Posterior vena cava (tissue), 2 donors: ENCODE data around the gene RASSF8. TPM values are rescaled to one million over a fixed set of nuclear protein-coding genes. Genes with fewer than 3 reads are reported as not detected.
A peak's percentile ranks its signal among the peaks of the same experiment; 100 is the strongest.

Source experiments
- DNase-seq: peaks from one replicate; pipeline ENCODE4 v3.0.0-alpha.2; 2020; ENCODE audit warnings: low spot score
- intact Hi-C, 2 donors: fragments of 100-400 bp; cut with DNase I; formaldehyde crosslinking; loops; one replicate each; pipeline versions ENCODE4 v1.14.1 to v1.14.2; 2022 to 2023
- long read RNA-seq, 2 donors: library from polyadenylated mRNA; unstranded; transcript quantifications; one replicate each; pipeline ENCODE4 v2.0.0, GENCODE V29; 2020 to 2021
- total RNA-seq, 2 donors: library from RNA; stranded (reverse); fragmentation: NEBNext Ultra II Directional; extraction: Animal tissue kit (Norgen Biotek cat#: 25700); gene quantifications; one replicate each; pipeline ENCODE4 v1.2.1, GENCODE V29; 2021
- donor health status: DM: yes; HTN: yes; CAD: no.
- donor health status: DM: yes; HTN: yes; CAD: no.

The RASSF8 gene, protein sequence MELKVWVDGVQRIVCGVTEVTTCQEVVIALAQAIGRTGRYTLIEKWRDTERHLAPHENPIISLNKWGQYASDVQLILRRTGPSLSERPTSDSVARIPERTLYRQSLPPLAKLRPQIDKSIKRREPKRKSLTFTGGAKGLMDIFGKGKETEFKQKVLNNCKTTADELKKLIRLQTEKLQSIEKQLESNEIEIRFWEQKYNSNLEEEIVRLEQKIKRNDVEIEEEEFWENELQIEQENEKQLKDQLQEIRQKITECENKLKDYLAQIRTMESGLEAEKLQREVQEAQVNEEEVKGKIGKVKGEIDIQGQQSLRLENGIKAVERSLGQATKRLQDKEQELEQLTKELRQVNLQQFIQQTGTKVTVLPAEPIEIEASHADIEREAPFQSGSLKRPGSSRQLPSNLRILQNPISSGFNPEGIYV
- total RNA-seq, result 100 to 1,000 TPM in 1 of 2 donors, 10 to 100 TPM in 1; 74.5 to 113 TPM
- long read RNA-seq, donor 1, partial matches to known transcripts, result 2 of 13 reads
- long read RNA-seq, donor 1, other reads (novel, unspliced or antisense), result 10 of 13 reads
- long read RNA-seq, donor 2, partial matches to known transcripts, result 0 of 3 reads
- long read RNA-seq, donor 2, other reads (novel, unspliced or antisense), result 3 of 3 reads

DNA sequence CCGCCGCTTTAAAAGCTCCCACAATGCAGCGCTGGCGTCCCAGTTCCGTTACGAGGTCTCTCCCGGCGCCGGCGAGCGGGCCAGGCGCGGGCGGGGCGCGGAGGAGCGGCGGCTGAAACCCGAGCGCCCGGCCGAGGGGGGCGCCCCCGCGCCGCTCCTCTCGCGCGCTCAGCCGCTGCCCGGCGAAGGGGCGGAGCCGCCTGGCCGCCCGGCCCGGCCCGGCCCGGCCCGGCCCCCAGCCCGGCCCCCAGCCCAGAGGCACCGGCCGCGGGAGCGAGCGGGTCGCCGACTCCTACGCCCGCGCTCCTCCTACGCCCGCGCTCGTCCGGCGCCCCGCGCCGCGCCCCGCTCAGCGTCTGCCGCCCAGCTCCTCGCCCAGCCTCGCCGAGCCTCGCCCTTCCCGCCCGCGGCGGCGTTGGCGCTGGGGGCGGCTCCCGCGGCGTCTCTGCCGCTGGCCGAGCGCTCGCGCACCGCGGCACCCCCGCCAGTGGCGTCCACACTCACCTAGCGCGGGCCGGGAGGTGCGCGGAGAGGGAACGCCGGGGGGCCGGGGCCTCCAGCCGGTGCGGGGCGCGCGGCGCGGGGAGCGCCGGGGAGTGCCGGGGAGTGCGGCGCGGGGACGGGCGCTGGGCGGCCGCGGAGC is at the start of gene RASSF8:
RASSF8 (plus strand) TSS at position 255 of the 643 bp plus-strand sequence. CDS start 96,662 bp downstream, outside the sequence.
- intact Hi-C loops, result no loop called here
- DNase-seq, result peak; percentile 89

DNA sequence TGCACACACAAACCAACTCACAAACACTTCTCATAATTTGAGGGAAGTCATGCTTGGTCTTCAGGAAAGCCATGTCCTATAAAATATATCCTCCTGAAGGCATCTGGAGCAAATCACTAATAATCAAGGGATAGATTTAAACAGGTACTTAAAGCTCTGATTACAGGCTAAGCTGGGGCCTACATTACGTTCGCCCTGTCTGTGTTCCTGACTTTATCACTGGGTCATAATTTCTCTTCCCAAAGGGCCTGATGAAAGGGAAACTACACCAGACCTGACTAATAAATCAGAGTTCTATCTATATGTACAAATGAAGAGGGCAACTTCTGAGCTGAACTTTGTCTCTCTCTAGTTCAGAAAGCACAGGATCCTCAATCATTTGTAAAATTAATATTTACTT is 43.9 kb upstream of the RASSF8 start:
- intact Hi-C loops, result no loop called here
- no peak for DNase-seq

DNA sequence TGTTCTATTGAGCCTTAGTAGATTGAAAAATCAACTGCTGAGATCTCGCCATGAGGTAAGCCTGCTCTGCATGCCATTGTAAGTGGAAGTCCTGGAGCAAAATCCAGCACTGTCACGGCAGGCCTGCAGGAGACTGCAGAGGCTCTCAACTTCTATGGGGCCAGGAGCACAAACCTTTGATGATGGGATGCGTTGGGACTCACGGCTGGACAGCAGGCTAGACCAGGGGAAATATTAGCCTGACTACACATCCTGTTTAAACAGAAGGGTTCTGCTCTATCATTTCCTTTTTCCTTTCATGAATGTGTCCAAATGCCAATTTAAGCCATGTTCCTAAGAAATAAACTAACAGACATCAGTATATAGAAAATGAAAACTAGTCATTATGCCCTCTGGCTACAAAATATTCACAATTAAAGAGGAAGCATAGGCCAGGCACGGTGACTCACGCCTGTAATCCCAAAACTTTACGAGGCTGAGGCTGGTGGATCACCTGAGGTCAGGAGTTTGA is 33.9 kb upstream of the RASSF8 start:
- DNase-seq, result no peak
- intact Hi-C loops, result no loop called here

DNA sequence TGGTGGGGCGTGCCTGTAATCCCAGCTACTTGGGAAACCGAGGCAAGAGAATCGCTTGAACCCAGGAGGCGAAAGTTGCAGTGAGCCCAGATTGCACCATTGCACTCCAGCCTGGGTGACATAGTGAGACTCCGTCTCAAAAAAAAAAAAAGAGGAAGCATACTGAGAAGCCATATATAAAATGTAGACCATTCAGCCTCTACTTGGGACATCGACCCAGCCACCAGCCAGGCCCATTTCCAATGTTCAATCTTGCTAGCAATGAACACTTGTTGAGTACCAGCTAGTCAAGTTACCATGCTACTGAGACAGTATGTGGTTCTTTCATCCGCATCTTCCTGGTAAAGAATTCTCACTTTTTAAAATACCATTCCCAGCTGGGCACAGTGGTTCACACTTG is 33.4 kb upstream of the RASSF8 start:
- intact Hi-C loops, result no loop called here
- DNase-seq, result no peak

DNA sequence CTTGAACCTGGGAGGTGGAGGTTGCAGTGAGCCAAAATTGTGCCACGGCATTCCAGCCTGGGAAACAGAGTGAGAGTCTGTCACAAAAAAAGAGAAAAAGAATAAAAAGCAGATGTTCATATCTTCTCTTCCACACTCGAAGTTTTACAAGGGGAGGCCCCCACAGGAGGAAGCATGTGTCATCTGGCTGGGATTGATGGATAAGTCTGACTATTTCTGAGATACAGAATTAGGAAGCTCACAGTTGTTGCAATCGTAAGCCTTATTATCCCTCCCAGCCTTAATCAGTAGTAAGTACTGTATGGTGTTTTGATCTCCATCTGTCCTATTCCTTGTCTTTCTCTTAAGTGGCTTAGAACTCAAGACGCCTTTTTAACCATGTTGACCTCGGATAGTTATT is 31.9 kb upstream of the RASSF8 start:
- intact Hi-C loops, result no loop called here
- DNase-seq, result no peak

GRCh38 chr12:25929142-25929541 is 29.3 kb upstream of the RASSF8 start:
- intact Hi-C loops, result no loop called here
- DNase-seq, result no peak

DNA sequence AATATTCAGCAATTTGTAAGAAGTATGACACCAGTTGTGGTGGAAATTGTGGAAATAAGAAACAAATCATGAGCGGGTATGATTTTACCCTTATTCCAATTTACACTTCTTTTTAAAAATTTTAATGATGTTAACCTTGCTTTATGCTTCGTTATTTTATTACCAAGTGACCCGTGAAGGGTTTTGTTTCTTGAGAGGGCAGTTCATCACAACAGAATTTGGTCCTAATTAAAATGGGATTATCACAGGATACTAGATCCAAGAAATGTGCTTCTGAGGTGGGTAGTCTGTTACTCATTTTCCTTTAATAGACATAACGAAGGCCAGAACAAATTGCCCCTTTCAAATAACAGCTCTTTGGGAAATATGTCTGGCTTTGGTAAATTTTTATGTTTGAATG is 25.5 kb upstream of the RASSF8 start:
- DNase-seq, result no peak
- intact Hi-C loops, result no loop called here

DNA sequence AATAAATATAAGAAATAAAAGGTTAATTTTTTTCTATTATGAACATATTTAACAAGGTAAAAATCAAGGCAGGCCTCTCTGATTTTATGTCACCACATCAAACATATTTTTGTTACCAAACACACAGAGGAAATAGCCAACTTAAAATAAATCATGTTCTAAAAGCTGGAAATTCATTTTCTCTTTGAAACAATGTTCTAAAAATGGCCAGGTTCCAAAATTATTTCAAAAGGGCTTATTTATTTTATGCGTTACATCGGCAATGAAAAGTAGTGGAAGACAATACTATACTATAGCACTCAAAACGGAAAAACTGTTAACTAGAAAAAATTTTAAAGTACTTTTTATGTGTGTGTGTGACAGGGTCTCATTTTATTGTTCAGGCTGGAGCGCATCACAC is 24.0 kb upstream of the RASSF8 start:
- intact Hi-C loops, result no loop called here
- no peak for DNase-seq

- intact Hi-C loops, result no loop called here
- no peak for DNase-seq
Observed at GRCh38 chr12:25935355-25936144, 22.9 kb upstream of the RASSF8 start.

DNA sequence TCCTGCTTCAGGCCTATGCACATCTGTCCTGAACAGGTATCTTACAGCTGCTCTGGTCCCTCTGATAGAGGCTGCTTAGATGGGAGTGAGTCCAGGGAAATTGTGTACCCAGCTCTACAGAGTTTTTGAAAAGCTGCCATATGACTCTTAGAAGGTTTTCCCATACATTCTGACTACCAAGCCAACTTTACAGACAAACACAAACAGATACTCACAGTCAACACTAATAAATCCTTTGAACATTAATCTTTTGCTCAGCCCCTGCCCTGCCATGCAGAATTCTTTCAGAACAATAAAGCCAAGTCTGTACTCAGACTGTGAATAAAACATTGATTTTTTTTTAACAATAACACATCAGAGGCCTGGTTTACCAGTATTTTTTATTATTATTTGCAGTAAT is 21.4 kb upstream of the RASSF8 start:
- intact Hi-C loops, result no loop called here
- no peak for DNase-seq

GRCh38 chr12:25938581-25938980 is 19.9 kb upstream of the RASSF8 start:
- intact Hi-C loops, result no loop called here
- no peak for DNase-seq

DNA sequence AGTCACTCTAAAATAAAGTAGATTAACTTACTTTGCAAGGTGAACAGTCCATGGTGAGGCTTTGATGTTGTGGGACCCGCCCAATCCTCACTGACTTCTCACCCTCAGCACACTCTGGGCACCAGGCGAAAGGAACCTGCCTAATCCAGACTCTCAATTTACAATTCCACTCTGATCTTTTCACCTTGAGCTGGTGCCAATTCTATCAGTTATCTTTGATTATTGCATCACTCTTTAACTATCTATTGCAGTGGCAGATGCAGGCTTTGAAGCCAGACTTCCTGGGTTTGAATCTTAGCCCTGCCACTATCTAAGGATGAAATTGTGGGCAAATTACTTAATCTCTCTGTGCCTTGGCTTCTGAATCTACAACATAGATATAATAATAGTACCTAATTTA is 18.9 kb upstream of the RASSF8 start:
- intact Hi-C loops, result no loop called here
- no peak for DNase-seq

DNA sequence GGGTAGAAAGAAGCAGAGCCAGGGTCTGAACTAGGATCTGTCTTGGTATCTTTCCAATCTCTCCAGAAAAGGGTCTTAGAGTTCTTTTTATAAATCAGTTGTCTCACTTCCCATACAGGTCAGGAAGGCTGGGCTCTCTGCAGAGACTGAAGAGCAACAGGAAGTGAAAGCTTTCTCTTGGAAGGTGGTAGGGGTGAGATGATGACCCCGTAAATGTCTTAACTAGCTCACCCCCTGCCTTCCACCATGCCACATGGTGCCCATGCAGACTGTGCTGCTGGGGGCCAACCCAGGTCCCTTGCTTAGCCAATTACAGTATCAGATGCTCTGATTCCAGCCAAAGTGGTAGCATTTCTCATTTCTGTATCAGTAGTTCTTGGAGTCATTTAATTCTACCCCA is 17.6 kb upstream of the RASSF8 start:
- DNase-seq, result no peak
- intact Hi-C loops, result no loop called here

DNA sequence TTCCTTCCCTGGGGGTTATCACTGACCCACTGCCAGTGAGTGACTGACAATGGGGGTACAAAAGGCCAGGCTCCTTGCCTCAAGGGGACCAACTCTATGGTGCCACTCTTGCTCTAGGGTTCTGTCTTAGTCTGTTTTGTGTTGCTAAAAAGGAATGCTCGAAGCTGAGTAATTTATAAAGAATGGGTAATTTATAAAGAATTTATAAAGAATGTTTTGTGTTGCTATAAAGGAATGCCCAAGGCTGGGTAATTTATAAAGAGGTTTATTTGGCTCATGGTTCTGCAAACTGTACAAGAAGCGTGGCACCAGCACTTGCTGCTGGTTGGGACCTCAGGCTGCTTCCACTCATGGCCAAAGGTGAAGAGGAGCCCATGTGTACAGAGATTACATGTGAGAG is 15.8 kb upstream of the RASSF8 start:
- DNase-seq, result no peak
- intact Hi-C loops, result no loop called here

DNA sequence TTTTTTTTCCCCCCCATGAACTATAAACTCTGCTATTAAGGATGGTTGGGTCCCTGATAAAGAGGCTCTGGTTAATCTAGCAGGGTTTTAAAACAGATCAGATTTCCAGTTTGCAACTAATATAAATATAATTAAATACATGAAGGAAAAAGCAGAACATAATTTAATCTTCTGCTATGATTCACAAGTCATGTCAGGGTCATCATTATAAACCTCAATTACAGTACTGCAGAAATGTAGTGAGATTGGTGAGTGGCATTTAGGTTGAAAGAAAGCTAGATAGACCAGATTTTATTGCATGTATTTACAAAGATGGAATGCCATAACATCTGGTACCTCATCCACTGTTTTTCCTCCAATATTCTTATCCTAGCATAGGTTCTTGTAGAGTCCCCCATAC is 14.5 kb upstream of the RASSF8 start:
- DNase-seq, result no peak
- intact Hi-C loops, result no loop called here

DNA sequence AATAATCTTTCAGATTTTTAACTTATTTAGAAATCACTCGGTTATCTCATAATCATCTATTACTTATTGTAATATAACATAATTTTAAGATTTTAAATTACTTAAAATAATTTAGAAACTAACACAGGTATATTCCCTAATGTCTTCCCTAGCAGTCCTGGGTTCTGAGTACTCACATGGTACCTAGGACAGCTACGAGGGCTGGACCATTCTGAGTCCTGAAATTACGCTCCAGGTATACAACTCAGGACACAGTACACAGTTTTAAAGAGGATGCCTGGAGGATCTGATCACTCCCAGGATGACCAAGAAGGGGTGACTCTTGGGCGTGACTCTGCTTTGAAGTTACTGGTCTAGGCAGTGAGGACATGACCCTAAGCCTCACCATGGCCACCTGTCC is 9.1 kb upstream of the RASSF8 start:
- intact Hi-C loops, result no loop called here
- no peak for DNase-seq

DNA sequence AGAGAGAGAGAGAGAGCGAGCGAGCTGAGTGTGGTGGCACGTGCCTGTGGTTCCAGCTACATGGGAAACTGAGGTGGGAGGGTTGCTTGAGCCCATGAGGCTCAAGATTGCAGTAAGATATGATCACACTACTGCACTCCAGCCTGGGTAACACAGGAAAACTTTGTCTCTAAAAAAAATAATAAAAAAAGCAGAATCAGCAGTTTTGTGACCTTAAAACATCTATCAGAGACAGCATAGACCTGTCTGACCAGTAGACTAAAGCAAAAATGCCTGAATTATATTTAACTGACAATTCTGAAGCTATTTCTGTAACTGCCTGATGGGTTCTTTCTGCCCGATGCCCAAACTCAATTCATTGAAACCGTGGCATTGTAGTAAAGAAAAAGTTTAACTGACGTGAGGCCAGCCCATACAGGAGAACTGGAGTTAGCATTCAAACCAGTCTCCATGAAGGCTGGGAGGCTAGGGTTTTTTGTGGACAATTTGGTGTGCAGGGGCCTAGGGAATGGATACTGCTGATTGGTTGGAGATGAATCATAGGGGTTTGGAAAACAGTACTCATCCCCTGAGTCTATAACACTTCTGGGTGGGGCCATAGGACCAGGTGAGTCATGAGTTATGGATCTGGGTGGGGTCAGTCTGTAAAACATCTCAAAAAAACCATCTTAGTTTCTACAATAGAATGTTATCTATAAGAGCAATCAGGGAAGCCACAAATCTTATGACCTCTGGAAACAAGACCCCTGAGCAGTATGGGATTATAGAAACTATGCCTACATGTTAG is 8.0 kb upstream of the RASSF8 start:
- DNase-seq, result no peak
- intact Hi-C loops, result no loop called here

DNA sequence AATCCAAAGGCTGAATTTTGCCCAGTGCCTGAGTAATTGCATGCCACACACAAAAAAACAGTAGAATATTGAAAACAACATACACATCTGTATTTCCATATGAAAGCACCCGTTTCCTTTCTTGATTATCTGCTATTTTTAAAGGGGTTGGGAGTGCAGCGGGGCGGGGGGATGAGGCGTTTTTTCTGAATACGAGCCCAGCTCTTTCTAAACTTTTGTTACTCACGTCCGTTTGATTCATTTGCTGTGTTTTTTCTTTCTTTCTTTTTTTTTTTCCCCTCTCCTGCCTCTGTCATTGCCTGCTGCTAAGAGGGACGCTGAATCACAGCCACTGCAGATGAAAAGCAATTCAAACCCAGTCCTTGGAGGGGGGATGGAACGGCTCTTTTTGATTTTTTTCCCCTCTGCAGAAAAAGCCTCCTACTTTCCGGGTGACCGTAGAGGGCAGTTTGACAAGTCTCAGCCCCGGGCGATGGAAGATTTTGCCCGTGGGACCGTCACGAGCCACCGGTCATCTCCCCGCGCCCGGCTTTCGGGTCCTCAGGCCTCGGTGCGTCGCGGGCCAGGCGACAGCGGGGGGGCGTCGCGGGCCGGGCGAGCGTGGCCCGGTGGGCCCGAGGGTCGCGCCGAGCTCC is 572 bp upstream of the RASSF8 start:
- intact Hi-C loops, result no loop called here
- DNase-seq, result no peak
